Gastroesophageal sphincter (tissue), 3 donors: ENCODE measurements around the gene TATDN2.

Experiments
- POLR2A ChIP-seq, 2 donors: fragments of 450-650 bp; IDR thresholded peaks; one replicate each; pipeline ENCODE4 v1.6.1; 2017; ENCODE audit warnings: antibody characterized with exemption in 2 of 2, mild to moderate bottlenecking in 2 of 2, moderate library complexity in 1 of 2
- POLR2AphosphoS5 ChIP-seq: sonication (generic); formaldehyde crosslinking; IDR thresholded peaks from one replicate; pipeline ENCODE4 v1.6.1; 2017; ENCODE audit warnings: antibody characterized with exemption
- TF ChIP-seq, protein P1 (sequence below), 4 experiments: fragments of 200-600 bp in 2 of 4; fragments of 450-650 bp in 2 of 4; sonication (generic) in 1 of 4; IDR thresholded peaks; one replicate each; pipeline ENCODE4 v1.5.1; 2017 to 2019; ENCODE audit warnings: antibody characterized with exemption in 4 of 4, mild to moderate bottlenecking in 2 of 4, moderate library complexity in 2 of 4

DNA sequence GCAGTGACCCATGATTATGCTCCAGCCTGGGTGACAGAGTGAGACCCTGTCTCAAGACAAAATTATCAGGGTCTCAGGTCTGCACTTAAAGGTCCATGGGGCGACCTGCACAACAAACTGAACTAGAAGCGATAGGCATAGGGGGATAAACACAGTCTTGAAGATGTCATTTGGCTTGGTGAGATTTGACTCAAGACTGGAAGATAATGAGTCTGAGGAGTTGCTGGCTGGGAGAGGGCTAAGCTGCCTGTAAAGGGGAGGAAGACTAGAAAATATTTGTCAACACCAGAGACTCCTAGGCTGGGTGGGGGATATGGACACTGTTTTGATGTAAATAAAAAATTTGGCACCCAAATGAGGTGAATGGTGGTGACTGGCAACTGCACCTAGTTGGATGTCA lies 24.7 kb downstream of the TATDN2 start:
- no peak for TF ChIP-seq POLR2A (IDR thresholded peaks at IDR 0.05)
- TF ChIP-seq, protein P1, sequence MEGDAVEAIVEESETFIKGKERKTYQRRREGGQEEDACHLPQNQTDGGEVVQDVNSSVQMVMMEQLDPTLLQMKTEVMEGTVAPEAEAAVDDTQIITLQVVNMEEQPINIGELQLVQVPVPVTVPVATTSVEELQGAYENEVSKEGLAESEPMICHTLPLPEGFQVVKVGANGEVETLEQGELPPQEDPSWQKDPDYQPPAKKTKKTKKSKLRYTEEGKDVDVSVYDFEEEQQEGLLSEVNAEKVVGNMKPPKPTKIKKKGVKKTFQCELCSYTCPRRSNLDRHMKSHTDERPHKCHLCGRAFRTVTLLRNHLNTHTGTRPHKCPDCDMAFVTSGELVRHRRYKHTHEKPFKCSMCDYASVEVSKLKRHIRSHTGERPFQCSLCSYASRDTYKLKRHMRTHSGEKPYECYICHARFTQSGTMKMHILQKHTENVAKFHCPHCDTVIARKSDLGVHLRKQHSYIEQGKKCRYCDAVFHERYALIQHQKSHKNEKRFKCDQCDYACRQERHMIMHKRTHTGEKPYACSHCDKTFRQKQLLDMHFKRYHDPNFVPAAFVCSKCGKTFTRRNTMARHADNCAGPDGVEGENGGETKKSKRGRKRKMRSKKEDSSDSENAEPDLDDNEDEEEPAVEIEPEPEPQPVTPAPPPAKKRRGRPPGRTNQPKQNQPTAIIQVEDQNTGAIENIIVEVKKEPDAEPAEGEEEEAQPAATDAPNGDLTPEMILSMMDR (IDR thresholded peaks at IDR 0.05): no peak
- no peak for TF ChIP-seq POLR2AphosphoS5
